ENCODE measurements around the gene PADI3. TPM values are rescaled to one million over a fixed set of nuclear protein-coding genes. Genes with fewer than 3 reads are reported as not detected.

The PADI3 gene
- total and polyA plus RNA-seq, 2 of the 8 experiments (the other 6 are each of a cell fraction or from before 2014, with no cell fraction given), result 0.37 to 0.94 TPM

GRCh38 chr1:17200246-17200645 is 48.7 kb upstream of the PADI3 start (continued):
- TF ChIP-seq CHD7 (IDR thresholded peaks at IDR 0.05; ENCODE audit: insufficient replicate concordance, low read length), result no peak
- no peak for TF ChIP-seq JUN (IDR thresholded peaks at IDR 0.05; ENCODE audit: low read depth, low read length)
- TF ChIP-seq ASH2L (IDR thresholded peaks at IDR 0.05; ENCODE audit: low read length), result no peak
- TF ChIP-seq EGR1 (IDR thresholded peaks at IDR 0.05; ENCODE audit: borderline replicate concordance, low read depth, low read length), result no peak

Data from H1 (cell line).